MM.1S (cell line): ENCODE data around the gene KRT13.

Experiments used
- EZH2phosphoT487 ChIP-seq: fragments of 300-600 bp; sonication (generic); IDR thresholded peaks from 2 replicates; pipeline ENCODE4 v1.6.1; 2018; ENCODE audit warnings: antibody characterized with exemption, low read length
- TF ChIP-seq, protein P1 (sequence below): fragments of 300-600 bp; sonication (generic); IDR thresholded peaks from 2 replicates; pipeline ENCODE4 v1.5.1; 2016; ENCODE audit warnings: antibody characterized with exemption, low read length, mixed read lengths

- TF ChIP-seq, protein P1, sequence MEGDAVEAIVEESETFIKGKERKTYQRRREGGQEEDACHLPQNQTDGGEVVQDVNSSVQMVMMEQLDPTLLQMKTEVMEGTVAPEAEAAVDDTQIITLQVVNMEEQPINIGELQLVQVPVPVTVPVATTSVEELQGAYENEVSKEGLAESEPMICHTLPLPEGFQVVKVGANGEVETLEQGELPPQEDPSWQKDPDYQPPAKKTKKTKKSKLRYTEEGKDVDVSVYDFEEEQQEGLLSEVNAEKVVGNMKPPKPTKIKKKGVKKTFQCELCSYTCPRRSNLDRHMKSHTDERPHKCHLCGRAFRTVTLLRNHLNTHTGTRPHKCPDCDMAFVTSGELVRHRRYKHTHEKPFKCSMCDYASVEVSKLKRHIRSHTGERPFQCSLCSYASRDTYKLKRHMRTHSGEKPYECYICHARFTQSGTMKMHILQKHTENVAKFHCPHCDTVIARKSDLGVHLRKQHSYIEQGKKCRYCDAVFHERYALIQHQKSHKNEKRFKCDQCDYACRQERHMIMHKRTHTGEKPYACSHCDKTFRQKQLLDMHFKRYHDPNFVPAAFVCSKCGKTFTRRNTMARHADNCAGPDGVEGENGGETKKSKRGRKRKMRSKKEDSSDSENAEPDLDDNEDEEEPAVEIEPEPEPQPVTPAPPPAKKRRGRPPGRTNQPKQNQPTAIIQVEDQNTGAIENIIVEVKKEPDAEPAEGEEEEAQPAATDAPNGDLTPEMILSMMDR, result no peak
- TF ChIP-seq EZH2phosphoT487, result no peak
Observed at GRCh38 chr17:41500131-41500911, 5.1 kb downstream of the KRT13 start.
